ENCODE data around the gene EPB41L3.

DNA sequence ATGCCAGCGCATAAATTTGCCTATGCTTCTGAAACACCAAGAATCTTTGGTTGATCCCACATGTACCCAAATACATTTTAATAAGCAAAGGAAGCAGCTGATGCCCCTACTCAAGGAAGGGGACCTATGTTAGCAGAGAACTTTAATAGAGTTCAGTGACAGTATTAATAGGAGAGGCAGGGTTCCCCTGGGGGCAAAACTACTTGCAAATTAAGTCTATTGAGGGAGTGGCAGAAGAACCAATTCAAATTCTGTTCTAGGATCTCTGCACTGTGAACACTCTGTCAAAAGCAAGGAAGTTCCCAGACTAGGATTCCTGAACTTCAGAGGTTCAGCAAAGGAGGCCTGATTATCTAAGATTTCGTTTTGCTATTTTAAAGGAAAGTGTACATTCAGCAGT, 47.5 kb downstream of the EPB41L3 start:
- TF ChIP-seq EZH2 (IDR thresholded peaks at IDR 0.05; ENCODE audit: insufficient read depth, poor library complexity, severe bottlenecking), result no peak
- no peak for TF ChIP-seq EZH2phosphoT487 (IDR thresholded peaks at IDR 0.05; ENCODE audit: insufficient read depth, low read depth)

Measured in GM23248 (cell line).